ENCODE data around the gene CPNE6.

Gene CPNE6

DNA sequence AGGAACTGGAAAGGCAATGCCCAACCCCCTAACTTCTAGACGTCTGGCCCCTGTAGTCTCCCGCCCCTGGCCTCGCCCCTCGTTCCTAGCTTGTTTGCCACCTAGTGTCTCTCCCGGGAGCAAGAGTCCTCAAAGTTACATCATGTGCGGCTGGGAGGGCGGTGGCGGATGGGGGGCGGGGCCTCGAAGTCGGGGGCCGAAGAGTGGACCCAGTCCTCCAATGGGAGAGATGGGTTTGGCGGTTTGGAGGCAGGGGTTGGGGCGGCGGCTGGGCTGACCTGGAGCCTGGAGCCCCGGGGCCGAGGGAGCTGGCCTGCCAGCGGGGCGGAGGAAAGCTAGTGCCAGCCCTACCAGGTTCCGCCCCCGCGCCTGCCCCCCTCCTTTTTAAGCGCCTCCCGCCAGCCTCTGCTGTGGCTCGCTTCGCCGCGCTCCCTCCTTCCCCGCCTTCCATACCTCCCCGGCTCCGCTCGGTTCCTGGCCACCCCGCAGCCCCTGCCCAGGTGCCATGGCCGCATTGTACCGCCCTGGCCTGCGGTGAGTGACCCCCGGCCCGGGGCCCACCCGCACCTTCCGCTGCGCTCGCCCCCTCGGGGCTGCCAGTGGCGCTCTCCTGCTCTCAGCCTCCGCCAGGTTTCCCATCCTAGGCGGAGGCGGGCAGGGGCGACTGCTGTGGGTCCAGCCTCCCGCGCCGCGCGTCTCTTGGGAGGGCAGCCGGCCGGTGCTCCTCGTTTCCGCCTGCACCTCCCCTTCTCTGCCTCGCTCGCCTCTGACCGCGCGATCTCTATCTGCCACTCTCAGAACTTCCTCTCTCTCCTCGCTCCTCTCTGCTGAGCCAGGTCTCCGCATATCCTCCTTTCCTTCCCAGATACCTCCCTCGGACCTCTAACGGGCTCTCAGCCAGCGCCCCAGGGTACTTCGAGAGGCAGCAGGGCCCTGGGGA, 22.8 kb downstream of the CPNE6 start, which contains the start of gene PCK2 (continued):
- TF ChIP-seq, protein P1, sequence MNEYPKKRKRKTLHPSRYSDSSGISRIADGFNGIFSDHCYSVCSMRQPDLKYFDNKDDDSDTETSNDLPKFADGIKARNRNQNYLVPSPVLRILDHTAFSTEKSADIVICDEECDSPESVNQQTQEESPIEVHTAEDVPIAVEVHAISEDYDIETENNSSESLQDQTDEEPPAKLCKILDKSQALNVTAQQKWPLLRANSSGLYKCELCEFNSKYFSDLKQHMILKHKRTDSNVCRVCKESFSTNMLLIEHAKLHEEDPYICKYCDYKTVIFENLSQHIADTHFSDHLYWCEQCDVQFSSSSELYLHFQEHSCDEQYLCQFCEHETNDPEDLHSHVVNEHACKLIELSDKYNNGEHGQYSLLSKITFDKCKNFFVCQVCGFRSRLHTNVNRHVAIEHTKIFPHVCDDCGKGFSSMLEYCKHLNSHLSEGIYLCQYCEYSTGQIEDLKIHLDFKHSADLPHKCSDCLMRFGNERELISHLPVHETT (tag by site-specific recombination; IDR thresholded peaks at IDR 0.05): no peak
- TF ChIP-seq ZNF416 (tag by site-specific recombination; IDR thresholded peaks at IDR 0.05) (no peak), ZNF239 (tag by site-specific recombination; IDR thresholded peaks at IDR 0.05) (peak; percentile 79; the same call in 1 of the 2 replicates), ZFP3 (tag by site-specific recombination; IDR thresholded peaks at IDR 0.05; ENCODE audit: low read depth) (no peak), ZNF768 (tag by site-specific recombination; IDR thresholded peaks at IDR 0.05) (no peak), KLF10 (tag by site-specific recombination; IDR thresholded peaks at IDR 0.05) (peak; percentile 86), ZNF169 (tag by site-specific recombination; IDR thresholded peaks at IDR 0.05) (no peak), ZNF658 (tag by site-specific recombination; IDR thresholded peaks at IDR 0.05) (no peak), ZNF146 (tag by site-specific recombination; IDR thresholded peaks at IDR 0.05) (peak; percentile 10; the same call in 1 of the 2 replicates), ZNF423 (tag by site-specific recombination; IDR thresholded peaks at IDR 0.05) (0 out of 2 replicates have a peak, but pooled peaks have one; percentile 27), ZNF514 (tag by site-specific recombination; IDR thresholded peaks at IDR 0.05) (no peak), MZF1 (tag by site-specific recombination; IDR thresholded peaks at IDR 0.05; ENCODE audit: borderline replicate concordance) (no peak), ZNF544 (tag by site-specific recombination; IDR thresholded peaks at IDR 0.05) (no peak), OSR2 (tag by site-specific recombination; IDR thresholded peaks at IDR 0.05) (no peak), IKZF3 (tag by site-specific recombination; IDR thresholded peaks at IDR 0.05) (peak; percentile 84), ZNF76 (tag by site-specific recombination; IDR thresholded peaks at IDR 0.05; ENCODE audit: borderline replicate concordance, low read depth) (peak; percentile 80), ZNF596 (tag by site-specific recombination; IDR thresholded peaks at IDR 0.05) (no peak), ZNF404 (tag by site-specific recombination; IDR thresholded peaks at IDR 0.05) (no peak), ZNF37A (tag by site-specific recombination; IDR thresholded peaks at IDR 0.05) (no peak), ZNF48 (tag by site-specific recombination; IDR thresholded peaks at IDR 0.05) (no peak), ZNF248 (tag by site-specific recombination; IDR thresholded peaks at IDR 0.05) (no peak), KLF7 (tag by site-specific recombination; IDR thresholded peaks at IDR 0.05; ENCODE audit: borderline replicate concordance) (peak; percentile 70), ZXDB (tag by site-specific recombination; IDR thresholded peaks at IDR 0.05) (peak; percentile 78), ZNF366 (tag by site-specific recombination; conservative IDR thresholded peaks at IDR 0.05) (peak; percentile 96)
- TF ChIP-seq, protein P2, sequence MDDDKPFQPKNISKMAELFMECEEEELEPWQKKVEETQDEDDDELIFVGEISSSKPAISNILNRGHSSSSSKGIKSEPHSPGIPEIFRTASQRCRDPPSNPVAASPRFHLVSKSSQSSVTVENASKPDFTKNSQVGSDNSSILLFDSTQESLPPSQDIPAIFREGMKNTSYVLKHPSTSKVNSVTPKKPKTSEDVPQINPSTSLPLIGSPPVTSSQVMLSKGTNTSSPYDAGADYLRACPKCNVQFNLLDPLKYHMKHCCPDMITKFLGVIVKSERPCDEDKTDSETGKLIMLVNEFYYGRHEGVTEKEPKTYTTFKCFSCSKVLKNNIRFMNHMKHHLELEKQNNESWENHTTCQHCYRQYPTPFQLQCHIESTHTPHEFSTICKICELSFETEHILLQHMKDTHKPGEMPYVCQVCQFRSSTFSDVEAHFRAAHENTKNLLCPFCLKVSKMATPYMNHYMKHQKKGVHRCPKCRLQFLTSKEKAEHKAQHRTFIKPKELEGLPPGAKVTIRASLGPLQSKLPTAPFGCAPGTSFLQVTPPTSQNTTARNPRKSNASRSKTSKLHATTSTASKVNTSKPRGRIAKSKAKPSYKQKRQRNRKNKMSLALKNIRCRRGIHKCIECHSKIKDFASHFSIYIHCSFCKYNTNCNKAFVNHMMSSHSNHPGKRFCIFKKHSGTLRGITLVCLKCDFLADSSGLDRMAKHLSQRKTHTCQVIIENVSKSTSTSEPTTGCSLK (tag by site-specific recombination; IDR thresholded peaks at IDR 0.05): no peak
- TF ChIP-seq, protein P3, sequence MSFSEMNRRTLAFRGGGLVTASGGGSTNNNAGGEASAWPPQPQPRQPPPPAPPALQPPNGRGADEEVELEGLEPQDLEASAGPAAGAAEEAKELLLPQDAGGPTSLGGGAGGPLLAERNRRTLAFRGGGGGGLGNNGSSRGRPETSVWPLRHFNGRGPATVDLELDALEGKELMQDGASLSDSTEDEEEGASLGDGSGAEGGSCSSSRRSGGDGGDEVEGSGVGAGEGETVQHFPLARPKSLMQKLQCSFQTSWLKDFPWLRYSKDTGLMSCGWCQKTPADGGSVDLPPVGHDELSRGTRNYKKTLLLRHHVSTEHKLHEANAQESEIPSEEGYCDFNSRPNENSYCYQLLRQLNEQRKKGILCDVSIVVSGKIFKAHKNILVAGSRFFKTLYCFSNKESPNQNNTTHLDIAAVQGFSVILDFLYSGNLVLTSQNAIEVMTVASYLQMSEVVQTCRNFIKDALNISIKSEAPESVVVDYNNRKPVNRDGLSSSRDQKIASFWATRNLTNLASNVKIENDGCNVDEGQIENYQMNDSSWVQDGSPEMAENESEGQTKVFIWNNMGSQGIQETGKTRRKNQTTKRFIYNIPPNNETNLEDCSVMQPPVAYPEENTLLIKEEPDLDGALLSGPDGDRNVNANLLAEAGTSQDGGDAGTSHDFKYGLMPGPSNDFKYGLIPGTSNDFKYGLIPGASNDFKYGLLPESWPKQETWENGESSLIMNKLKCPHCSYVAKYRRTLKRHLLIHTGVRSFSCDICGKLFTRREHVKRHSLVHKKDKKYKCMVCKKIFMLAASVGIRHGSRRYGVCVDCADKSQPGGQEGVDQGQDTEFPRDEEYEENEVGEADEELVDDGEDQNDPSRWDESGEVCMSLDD (tag by site-specific recombination; IDR thresholded peaks at IDR 0.05): peak; percentile 86
- TF ChIP-seq, protein P4, sequence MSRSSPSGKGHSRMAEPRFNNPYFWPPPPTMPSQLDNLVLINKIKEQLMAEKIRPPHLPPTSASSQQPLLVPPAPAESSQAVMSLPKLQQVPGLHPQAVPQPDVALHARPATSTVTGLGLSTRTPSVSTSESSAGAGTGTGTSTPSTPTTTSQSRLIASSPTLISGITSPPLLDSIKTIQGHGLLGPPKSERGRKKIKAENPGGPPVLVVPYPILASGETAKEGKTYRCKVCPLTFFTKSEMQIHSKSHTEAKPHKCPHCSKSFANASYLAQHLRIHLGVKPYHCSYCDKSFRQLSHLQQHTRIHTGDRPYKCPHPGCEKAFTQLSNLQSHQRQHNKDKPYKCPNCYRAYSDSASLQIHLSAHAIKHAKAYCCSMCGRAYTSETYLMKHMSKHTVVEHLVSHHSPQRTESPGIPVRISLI (tag by site-specific recombination; IDR thresholded peaks at IDR 0.05): no peak
- TF ChIP-seq, protein P5, sequence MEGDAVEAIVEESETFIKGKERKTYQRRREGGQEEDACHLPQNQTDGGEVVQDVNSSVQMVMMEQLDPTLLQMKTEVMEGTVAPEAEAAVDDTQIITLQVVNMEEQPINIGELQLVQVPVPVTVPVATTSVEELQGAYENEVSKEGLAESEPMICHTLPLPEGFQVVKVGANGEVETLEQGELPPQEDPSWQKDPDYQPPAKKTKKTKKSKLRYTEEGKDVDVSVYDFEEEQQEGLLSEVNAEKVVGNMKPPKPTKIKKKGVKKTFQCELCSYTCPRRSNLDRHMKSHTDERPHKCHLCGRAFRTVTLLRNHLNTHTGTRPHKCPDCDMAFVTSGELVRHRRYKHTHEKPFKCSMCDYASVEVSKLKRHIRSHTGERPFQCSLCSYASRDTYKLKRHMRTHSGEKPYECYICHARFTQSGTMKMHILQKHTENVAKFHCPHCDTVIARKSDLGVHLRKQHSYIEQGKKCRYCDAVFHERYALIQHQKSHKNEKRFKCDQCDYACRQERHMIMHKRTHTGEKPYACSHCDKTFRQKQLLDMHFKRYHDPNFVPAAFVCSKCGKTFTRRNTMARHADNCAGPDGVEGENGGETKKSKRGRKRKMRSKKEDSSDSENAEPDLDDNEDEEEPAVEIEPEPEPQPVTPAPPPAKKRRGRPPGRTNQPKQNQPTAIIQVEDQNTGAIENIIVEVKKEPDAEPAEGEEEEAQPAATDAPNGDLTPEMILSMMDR (tag by site-specific recombination; IDR thresholded peaks at IDR 0.05): peak; percentile 77
- TF ChIP-seq, protein P6, sequence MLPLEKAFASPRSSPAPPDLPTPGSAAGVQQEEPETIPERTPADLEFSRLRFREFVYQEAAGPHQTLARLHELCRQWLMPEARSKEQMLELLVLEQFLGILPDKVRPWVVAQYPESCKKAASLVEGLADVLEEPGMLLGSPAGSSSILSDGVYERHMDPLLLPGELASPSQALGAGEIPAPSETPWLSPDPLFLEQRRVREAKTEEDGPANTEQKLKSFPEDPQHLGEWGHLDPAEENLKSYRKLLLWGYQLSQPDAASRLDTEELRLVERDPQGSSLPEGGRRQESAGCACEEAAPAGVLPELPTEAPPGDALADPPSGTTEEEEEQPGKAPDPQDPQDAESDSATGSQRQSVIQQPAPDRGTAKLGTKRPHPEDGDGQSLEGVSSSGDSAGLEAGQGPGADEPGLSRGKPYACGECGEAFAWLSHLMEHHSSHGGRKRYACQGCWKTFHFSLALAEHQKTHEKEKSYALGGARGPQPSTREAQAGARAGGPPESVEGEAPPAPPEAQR (tag by site-specific recombination; IDR thresholded peaks at IDR 0.05): no peak

Measured in HEK293 (cell line).